Gastrocnemius medialis (tissue), 4 donors: Measurements from ENCODE around the gene LPCAT3. TPM values are rescaled to one million over a fixed set of nuclear protein-coding genes. Genes with fewer than 3 reads are reported as not detected.
A peak's percentile ranks its signal among the peaks of the same experiment; 100 is the strongest.

ENCODE experiments used
- ATAC-seq, 2 donors: fragments of 150-250 bp; one replicate each; pipeline ENCODE4 v1.9.1; 2016
- DNase-seq, 2 donors: peaks; one replicate each; pipeline ENCODE4 v3.0.0-alpha.2; 2019
- H3K27ac ChIP-seq, 4 donors: fragments of 200-600 bp; sonication (generic); 1 replicate in 1 of 4; 2 replicates in 3 of 4; pipeline ENCODE4 v1.5.1; 2016 to 2018; ENCODE audit warnings: mild to moderate bottlenecking in 2 of 4, moderate library complexity in 1 of 4
- H3K27me3 ChIP-seq, 3 donors: fragments of 200-600 bp; sonication (generic) in 2 of 3; 1 replicate in 1 of 3; 2 replicates in 2 of 3; pipeline versions ENCODE4 v1.5.1 to v1.6.0; 2016 to 2019; ENCODE audit warnings: mild to moderate bottlenecking in 1 of 3, moderate library complexity in 1 of 3
- H3K36me3 ChIP-seq, 2 donors: fragments of 200-600 bp; sonication (generic) in 1 of 2; one replicate each; pipeline ENCODE4 v1.5.1; 2017 to 2018
- H3K4me1 ChIP-seq, 2 donors: fragments of 200-600 bp; sonication (generic) in 1 of 2; one replicate each; pipeline ENCODE4 v1.5.1; 2016 to 2017; ENCODE audit warnings: mild to moderate bottlenecking in 2 of 2
- H3K4me3 ChIP-seq, 4 donors: fragments of 200-600 bp; sonication (generic) in 3 of 4; 1 replicate in 1 of 4; 2 replicates in 3 of 4; pipeline ENCODE4 v1.5.1; 2016 to 2019; ENCODE audit warnings: mild to moderate bottlenecking in 2 of 4
- H3K9me3 ChIP-seq, 3 donors: fragments of 200-600 bp; sonication (generic) in 2 of 3; 1 replicate in 1 of 3; 2 replicates in 2 of 3; pipeline ENCODE4 v1.5.1; 2016 to 2019
- POLR2A ChIP-seq, 2 donors: fragments of 450-650 bp; IDR thresholded peaks; one replicate each; pipeline ENCODE4 v1.6.1; 2017; ENCODE audit warnings: antibody characterized with exemption in 2 of 2, mild to moderate bottlenecking in 2 of 2, moderate library complexity in 2 of 2
- in situ Hi-C, 4 donors: fragments of 200-750 bp; cut with MboI; loops; one replicate each; pipeline versions ENCODE4 v1.15.0 to v1.8.0; 2017; ENCODE audit warnings: low sequenced_read_pairs in 4 of 4
- intact Hi-C: fragments of 100-400 bp; cut with DNase I; formaldehyde crosslinking; loops from one replicate; pipeline ENCODE4 v1.15.1; 2023; ENCODE audit warnings: low total_unique reads
- total RNA-seq, 4 donors: library from RNA; depleted of rRNA; stranded (reverse); fragments of >200 nt; gene quantifications; one replicate each; pipeline versions ENCODE4 v1.1.0 to v1.2.3, GENCODE V29; 2016
- TF ChIP-seq, protein P1 (sequence below), 5 experiments: fragments of 450-650 bp in 3 of 5; fragments of 200-600 bp in 2 of 5; sonication (generic) in 2 of 5; IDR thresholded peaks in 4 of 5; conservative IDR thresholded peaks in 1 of 5; 1 replicate in 4 of 5; 2 replicates in 1 of 5; pipeline ENCODE4 v1.5.1; 2016 to 2019; ENCODE audit warnings: antibody characterized with exemption in 5 of 5, mild to moderate bottlenecking in 3 of 5, moderate library complexity in 3 of 5

Gene LPCAT3
- total RNA-seq, 4 donors from 2014 or later: 19.4 to 42.8 (median 36.7) TPM

DNA sequence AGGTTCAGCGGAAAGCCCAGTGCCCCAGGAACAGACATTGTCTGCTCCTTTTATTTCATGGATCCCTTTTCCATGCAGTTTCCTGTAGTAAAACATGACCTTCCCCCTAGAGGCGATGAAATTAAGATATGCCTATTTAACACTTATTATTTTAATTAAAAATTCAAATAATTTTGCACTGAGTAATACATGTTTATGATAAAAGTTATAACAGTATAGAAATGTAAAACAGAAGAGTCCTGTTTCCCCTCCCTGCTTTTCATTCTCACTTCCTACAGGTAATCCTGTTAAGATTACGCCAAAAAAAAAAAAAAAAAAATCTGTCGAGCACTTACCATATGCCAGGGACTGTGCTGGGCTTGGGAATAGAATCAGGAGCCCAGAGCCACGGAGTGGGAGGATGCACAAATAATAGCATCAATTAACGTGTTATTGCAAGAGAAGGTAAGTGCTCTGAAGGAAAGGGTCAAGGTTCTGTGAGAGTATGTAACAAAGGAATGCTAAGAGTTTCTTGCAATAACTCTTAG lies 830 bp upstream of the LPCAT3 start:
- Histone ChIP-seq H3K27ac (peak overlapping the region; percentile 91 to 98 (median 95)), H3K4me1 (peaks cover 30 to 36% of the 10 kb centered on the region in 2 donors), H3K27me3 (no peaks in the 10 kb centered on the region), H3K9me3 (no peaks in the 10 kb centered on the region), H3K4me3 (peak overlapping the region; percentile 49 to 95 (median 84)), H3K36me3 (no peaks in the 10 kb centered on the region)
- ATAC-seq (no peak), DNase-seq (no peak)
- no peak for TF ChIP-seq POLR2A (IDR thresholded peaks at IDR 0.05)
- TF ChIP-seq, protein P1, sequence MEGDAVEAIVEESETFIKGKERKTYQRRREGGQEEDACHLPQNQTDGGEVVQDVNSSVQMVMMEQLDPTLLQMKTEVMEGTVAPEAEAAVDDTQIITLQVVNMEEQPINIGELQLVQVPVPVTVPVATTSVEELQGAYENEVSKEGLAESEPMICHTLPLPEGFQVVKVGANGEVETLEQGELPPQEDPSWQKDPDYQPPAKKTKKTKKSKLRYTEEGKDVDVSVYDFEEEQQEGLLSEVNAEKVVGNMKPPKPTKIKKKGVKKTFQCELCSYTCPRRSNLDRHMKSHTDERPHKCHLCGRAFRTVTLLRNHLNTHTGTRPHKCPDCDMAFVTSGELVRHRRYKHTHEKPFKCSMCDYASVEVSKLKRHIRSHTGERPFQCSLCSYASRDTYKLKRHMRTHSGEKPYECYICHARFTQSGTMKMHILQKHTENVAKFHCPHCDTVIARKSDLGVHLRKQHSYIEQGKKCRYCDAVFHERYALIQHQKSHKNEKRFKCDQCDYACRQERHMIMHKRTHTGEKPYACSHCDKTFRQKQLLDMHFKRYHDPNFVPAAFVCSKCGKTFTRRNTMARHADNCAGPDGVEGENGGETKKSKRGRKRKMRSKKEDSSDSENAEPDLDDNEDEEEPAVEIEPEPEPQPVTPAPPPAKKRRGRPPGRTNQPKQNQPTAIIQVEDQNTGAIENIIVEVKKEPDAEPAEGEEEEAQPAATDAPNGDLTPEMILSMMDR (IDR thresholded peaks at IDR 0.05 in 4 of 5, conservative IDR thresholded peaks at IDR 0.05 in 1 of 5): peak in 1 of 5 experiments; percentile 2
- in situ Hi-C loops: no loop called here
- intact Hi-C loops: loop anchor here (1.0 to 5.0 kb wide), 3 partner anchors 95 to 267 kb away; partner anchors contain the start of gene MLF2

DNA sequence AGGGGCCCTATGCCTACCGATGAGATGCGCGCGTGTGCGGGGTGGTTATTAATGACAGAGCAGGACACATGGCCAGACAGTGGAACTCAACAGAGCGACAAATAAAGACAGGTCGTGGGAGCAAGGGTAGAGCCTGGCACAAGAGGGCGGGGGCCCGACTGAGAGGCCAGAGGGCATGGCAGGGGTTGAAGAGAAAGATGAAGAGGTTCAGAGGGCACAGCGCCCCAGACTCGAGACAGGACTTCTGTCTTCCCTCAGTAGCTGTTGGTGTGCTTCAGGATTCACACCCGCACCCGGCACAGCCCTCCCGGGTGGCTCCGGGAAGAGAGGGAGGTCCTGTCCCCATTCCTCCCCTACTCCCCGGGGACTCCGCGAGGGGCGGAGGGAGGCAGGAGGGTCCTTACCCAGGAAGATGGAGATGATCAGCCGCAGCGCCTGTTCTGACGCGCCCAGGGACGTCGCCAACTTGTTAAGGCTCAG lies 366 bp downstream of the LPCAT3 start:
- TF ChIP-seq POLR2A (IDR thresholded peaks at IDR 0.05): no peak
- TF ChIP-seq, protein P1 (IDR thresholded peaks at IDR 0.05 in 4 of 5, conservative IDR thresholded peaks at IDR 0.05 in 1 of 5): peak in 1 of 5 experiments; percentile 5
- in situ Hi-C loops: no loop called here
- intact Hi-C loops: loop anchor here (1.0 to 5.0 kb wide), 5 partner anchors 19 to 266 kb away; partner anchors contain the start of genes EMG1, MLF2, PHB2 and RNU7-1
- ATAC-seq: peak; percentile 55 to 62
- peak in 1 of 2 donors; percentile 15 for DNase-seq
- peaks cover 0 to 4% of the 10 kb centered on the region in 2 donors for H3K36me3 ChIP-seq
- H3K4me3 ChIP-seq: peak overlapping the region; percentile 81 to 95 (median 84)
- peaks cover 38 to 39% of the 10 kb centered on the region in 2 donors for H3K4me1 ChIP-seq
- H3K9me3 ChIP-seq: no peaks in the 10 kb centered on the region
- H3K27me3 ChIP-seq: no peaks in the 10 kb centered on the region
- peak overlapping the region; percentile 91 to 98 (median 95) for H3K27ac ChIP-seq

DNA sequence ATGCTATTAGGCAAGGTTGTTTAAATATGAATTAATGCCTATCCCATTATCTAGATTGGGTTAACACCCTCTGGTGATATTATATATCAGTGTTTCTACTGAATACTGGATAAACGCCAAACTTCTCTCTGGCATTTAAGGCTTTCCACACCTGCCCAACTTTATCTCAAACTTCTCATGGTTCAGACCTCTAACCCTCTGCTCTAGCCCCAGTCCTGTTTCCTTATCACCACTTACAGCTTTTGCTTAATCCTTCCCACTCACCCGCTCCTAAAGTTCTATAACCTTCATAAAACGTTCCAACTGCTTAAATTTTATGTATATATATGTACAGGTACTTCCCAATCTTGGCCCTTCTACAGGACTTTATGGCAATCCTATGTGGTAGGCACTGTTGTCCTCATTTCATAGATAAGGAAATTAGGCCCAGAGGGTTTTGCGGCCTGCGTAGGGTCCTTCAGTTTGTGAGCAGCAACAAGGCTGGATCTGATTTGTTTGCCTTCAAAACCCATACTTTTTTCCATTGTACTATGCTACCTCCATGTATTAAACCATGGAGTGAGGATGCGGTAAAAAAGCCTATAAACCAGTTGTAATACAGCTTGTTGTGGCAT lies 1.2 kb downstream of the LPCAT3 start:
- Histone ChIP-seq H3K27ac (peak overlapping the region; percentile 91 to 98 (median 95)), H3K4me3 (peak overlapping the region; percentile 81 to 95 (median 84)), H3K4me1 (peaks cover 46 to 48% of the 10 kb centered on the region in 2 donors), H3K9me3 (no peaks in the 10 kb centered on the region), H3K27me3 (no peaks in the 10 kb centered on the region), H3K36me3 (peaks cover 0 to 8% of the 10 kb centered on the region in 2 donors)
- TF ChIP-seq, protein P1 (IDR thresholded peaks at IDR 0.05 in 4 of 5, conservative IDR thresholded peaks at IDR 0.05 in 1 of 5): no peak
- TF ChIP-seq POLR2A (IDR thresholded peaks at IDR 0.05): no peak
- ATAC-seq (no peak), DNase-seq (no peak)
- in situ Hi-C loops (no loop called here), intact Hi-C loops (loop anchor here (5.0 kb wide), 1 partner anchor 265 kb away; the partner anchor contains the start of gene MLF2)

DNA sequence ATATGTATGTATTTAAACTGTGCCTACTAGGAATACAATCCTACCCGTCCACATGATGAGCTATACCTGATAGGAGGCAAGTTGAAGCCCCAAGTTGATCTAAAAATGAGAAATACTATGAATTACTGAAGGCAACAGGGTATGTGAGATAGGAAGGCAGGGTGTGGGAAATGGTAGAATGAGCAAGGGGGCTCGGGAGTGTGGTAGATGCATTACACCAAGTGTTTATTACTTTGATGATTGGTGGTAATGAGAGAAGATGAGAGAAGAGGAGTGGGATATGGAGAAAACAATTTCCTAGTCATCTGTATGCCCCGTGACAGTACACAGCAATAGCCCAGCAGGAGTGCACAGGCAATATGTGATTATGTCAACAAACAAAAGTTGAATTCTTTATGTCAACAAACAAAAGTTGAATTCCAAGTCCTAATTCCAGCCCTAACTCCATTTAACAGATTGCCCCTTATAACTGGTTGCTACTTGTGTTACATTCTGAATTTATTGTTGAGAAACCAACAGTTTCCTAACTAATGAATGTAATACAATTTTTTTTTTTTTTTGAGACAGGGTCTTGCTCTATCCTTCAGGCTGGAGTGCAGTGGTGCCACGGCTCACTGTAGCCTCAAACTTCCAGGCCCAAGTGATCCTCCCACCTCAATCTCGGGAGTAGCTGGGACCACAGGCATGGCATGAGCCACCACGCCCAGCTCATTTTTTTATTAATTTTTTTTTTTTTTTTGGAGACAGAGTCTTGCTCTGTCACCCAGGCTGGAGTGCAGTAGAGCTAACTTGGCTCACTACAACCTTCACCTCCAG lies 2.5 kb downstream of the LPCAT3 start:
- Histone ChIP-seq H3K36me3 (peaks cover 0 to 8% of the 10 kb centered on the region in 2 donors), H3K27me3 (no peaks in the 10 kb centered on the region), H3K4me1 (peaks cover 59 to 60% of the 10 kb centered on the region in 2 donors), H3K4me3 (no peak overlapping the region), H3K9me3 (no peaks in the 10 kb centered on the region), H3K27ac (peak overlapping the region in 3 of 4 donors; percentile 38 to 98 (median 94))
- intact Hi-C loops: loop anchor here (5.0 kb wide), 1 partner anchor 263 kb away; the partner anchor contains the start of gene MLF2
- TF ChIP-seq, protein P1 (IDR thresholded peaks at IDR 0.05 in 4 of 5, conservative IDR thresholded peaks at IDR 0.05 in 1 of 5): no peak
- TF ChIP-seq POLR2A (IDR thresholded peaks at IDR 0.05): no peak
- in situ Hi-C loops: no loop called here
- DNase-seq (no peak), ATAC-seq (no peak)
